DMS 273 treated with DMSO at 0.1 percent for 48 hours (cell line): ENCODE data around the gene SYNJ1.
A peak's percentile ranks its signal among the peaks of the same experiment; 100 is the strongest.
"Not testable (repeated sequence)": the region's sequence is repeated elsewhere in the genome, so short reads cannot be mapped to it uniquely, and the experiment has no call there.

Experiments used
- DNase-seq: peaks from one replicate; lab custom pipeline; 2025; lab: John Stamatoyannopoulos, UW

Gene SYNJ1

GRCh38 chr21:32611471-32611997, 116.3 kb downstream of the SYNJ1 start:
- DNase-seq, result no peak

GRCh38 chr21:32610940-32611339, 116.9 kb downstream of the SYNJ1 start:
- DNase-seq, result not testable (repeated sequence)

- DNase-seq, result no peak
These were observed 119.0 kb downstream of the SYNJ1 start for GRCh38 chr21:32608851-32609250.

- no peak for DNase-seq
These were observed 122.3 kb downstream of the SYNJ1 start for GRCh38 chr21:32605469-32605868.

- peak; percentile 57 for DNase-seq
These were observed 123.3 kb downstream of the SYNJ1 start for GRCh38 chr21:32604464-32604863.

- no peak for DNase-seq
These were observed 124.7 kb downstream of the SYNJ1 start for GRCh38 chr21:32603131-32603530.

GRCh38 chr21:32602099-32602498, 125.7 kb downstream of the SYNJ1 start:
- no peak for DNase-seq

GRCh38 chr21:32599526-32599925, 128.3 kb downstream of the SYNJ1 start:
- DNase-seq, result no peak

GRCh38 chr21:32599091-32599490, 128.7 kb downstream of the SYNJ1 start:
- DNase-seq, result no peak

- no peak for DNase-seq
These were observed 130.6 kb downstream of the SYNJ1 start for GRCh38 chr21:32597205-32597604.

GRCh38 chr21:32595431-32595830, 132.4 kb downstream of the SYNJ1 start:
- DNase-seq, result no peak

- no peak for DNase-seq
These were observed 134.1 kb downstream of the SYNJ1 start for GRCh38 chr21:32593690-32594089.

GRCh38 chr21:32592929-32593502, 134.8 kb downstream of the SYNJ1 start:
- DNase-seq, result no peak

GRCh38 chr21:32590130-32590529, 137.7 kb downstream of the SYNJ1 start:
- DNase-seq, result no peak

- no peak for DNase-seq
These were observed 140.2 kb downstream of the SYNJ1 start for GRCh38 chr21:32587651-32588050.

- no peak for DNase-seq
These were observed 140.7 kb downstream of the SYNJ1 start for GRCh38 chr21:32587120-32587519.

- DNase-seq, result no peak
These were observed 141.8 kb downstream of the SYNJ1 start for GRCh38 chr21:32585970-32586369.

- no peak for DNase-seq
These were observed 142.6 kb downstream of the SYNJ1 start, which contains the start of gene TCP10L for GRCh38 chr21:32585042-32585710. Gene TCP10L, minus strand, starts transcription at chr21:32585523. Its CDS starts 1,219 bp downstream, at chr21:32584304.

- DNase-seq, result no peak
These were observed 143.3 kb downstream of the SYNJ1 start for GRCh38 chr21:32584472-32584871.

- DNase-seq, result no peak
These were observed 146.1 kb downstream of the SYNJ1 start for GRCh38 chr21:32581732-32582131.

GRCh38 chr21:32580949-32581348, 146.9 kb downstream of the SYNJ1 start:
- no peak for DNase-seq
